ENCODE measurements around the gene KRT86. TPM values are rescaled to one million over a fixed set of nuclear protein-coding genes. Genes with fewer than 3 reads are reported as not detected.

Gene KRT86
- total and polyA plus RNA-seq, 2 experiments from 2014 or later: 0.16 TPM; not detected in 1

DNA sequence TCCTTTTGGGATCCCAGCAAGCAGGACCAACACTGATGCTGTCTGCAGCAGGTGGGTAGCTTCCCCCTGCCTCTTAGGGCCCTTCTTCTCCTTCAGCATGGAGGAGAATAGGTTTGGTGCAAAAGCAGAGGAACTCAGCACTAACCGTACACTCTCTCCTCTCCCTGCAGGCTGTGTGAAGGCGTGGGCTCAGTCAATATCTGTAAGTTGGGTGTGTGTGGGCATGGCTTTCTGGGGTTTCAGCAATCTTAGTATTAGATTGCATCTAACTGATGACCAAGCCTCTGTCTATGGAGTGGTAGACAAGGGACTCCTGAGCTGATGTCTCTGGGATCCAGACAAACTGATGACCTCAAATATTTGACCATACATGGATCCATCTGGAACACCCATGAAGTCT lies 78.5 kb downstream of the KRT86 start (continued):
- TF ChIP-seq, protein P1, sequence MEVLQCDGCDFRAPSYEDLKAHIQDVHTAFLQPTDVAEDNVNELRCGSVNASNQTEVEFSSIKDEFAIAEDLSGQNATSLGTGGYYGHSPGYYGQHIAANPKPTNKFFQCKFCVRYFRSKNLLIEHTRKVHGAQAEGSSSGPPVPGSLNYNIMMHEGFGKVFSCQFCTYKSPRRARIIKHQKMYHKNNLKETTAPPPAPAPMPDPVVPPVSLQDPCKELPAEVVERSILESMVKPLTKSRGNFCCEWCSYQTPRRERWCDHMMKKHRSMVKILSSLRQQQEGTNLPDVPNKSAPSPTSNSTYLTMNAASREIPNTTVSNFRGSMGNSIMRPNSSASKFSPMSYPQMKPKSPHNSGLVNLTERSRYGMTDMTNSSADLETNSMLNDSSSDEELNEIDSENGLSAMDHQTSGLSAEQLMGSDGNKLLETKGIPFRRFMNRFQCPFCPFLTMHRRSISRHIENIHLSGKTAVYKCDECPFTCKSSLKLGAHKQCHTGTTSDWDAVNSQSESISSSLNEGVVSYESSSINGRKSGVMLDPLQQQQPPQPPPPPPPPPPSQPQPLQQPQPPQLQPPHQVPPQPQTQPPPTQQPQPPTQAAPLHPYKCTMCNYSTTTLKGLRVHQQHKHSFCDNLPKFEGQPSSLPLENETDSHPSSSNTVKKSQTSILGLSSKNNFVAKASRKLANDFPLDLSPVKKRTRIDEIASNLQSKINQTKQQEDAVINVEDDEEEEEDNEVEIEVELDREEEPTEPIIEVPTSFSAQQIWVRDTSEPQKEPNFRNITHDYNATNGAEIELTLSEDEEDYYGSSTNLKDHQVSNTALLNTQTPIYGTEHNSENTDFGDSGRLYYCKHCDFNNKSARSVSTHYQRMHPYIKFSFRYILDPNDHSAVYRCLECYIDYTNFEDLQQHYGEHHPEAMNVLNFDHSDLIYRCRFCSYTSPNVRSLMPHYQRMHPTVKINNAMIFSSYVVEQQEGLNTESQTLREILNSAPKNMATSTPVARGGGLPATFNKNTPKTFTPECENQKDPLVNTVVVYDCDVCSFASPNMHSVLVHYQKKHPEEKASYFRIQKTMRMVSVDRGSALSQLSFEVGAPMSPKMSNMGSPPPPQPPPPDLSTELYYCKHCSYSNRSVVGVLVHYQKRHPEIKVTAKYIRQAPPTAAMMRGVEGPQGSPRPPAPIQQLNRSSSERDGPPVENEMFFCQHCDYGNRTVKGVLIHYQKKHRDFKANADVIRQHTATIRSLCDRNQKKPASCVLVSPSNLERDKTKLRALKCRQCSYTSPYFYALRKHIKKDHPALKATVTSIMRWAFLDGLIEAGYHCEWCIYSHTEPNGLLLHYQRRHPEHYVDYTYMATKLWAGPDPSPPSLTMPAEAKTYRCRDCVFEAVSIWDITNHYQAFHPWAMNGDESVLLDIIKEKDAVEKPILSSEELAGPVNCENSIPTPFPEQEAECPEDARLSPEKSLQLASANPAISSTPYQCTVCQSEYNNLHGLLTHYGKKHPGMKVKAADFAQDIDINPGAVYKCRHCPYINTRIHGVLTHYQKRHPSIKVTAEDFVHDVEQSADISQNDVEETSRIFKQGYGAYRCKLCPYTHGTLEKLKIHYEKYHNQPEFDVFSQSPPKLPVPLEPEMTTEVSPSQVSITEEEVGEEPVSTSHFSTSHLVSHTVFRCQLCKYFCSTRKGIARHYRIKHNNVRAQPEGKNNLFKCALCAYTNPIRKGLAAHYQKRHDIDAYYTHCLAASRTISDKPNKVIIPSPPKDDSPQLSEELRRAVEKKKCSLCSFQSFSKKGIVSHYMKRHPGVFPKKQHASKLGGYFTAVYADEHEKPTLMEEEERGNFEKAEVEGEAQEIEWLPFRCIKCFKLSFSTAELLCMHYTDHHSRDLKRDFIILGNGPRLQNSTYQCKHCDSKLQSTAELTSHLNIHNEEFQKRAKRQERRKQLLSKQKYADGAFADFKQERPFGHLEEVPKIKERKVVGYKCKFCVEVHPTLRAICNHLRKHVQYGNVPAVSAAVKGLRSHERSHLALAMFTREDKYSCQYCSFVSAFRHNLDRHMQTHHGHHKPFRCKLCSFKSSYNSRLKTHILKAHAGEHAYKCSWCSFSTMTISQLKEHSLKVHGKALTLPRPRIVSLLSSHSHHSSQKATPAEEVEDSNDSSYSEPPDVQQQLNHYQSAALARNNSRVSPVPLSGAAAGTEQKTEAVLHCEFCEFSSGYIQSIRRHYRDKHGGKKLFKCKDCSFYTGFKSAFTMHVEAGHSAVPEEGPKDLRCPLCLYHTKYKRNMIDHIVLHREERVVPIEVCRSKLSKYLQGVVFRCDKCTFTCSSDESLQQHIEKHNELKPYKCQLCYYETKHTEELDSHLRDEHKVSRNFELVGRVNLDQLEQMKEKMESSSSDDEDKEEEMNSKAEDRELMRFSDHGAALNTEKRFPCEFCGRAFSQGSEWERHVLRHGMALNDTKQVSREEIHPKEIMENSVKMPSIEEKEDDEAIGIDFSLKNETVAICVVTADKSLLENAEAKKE (CRISPR knock-in tag; IDR thresholded peaks at IDR 0.05): no peak
- TF ChIP-seq, protein P2, sequence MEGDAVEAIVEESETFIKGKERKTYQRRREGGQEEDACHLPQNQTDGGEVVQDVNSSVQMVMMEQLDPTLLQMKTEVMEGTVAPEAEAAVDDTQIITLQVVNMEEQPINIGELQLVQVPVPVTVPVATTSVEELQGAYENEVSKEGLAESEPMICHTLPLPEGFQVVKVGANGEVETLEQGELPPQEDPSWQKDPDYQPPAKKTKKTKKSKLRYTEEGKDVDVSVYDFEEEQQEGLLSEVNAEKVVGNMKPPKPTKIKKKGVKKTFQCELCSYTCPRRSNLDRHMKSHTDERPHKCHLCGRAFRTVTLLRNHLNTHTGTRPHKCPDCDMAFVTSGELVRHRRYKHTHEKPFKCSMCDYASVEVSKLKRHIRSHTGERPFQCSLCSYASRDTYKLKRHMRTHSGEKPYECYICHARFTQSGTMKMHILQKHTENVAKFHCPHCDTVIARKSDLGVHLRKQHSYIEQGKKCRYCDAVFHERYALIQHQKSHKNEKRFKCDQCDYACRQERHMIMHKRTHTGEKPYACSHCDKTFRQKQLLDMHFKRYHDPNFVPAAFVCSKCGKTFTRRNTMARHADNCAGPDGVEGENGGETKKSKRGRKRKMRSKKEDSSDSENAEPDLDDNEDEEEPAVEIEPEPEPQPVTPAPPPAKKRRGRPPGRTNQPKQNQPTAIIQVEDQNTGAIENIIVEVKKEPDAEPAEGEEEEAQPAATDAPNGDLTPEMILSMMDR (conservative IDR thresholded peaks at IDR 0.05; ENCODE audit: low read depth in 2 of 2): no peak

DNA sequence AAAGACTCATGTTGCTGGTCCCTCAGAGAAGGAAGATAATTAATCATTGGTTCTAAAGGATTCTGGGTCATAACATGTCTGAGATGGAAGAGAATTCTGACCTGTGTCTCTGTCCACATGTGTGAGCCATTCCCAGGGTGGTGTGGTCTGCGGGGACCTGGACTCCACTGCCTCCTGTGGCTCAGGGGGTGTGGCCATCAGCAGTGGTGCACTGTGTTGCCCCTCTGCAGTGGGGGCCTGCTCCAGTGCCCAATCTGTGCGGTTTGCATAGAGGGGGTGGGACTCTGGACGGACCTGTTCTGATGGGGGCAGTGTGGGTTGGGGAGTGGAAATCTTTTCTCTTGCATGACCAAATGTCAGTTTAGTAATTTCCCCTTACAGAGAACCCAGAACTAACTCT lies 79.3 kb downstream of the KRT86 start:
- Mint-ChIP-seq H3K9me3 (no peaks in the 10 kb centered on the region), H3K4me1 (peaks cover 9% of the 10 kb centered on the region), H3K36me3 (ENCODE audit: low read depth) (no peaks in the 10 kb centered on the region), H3K27me3 (ENCODE audit: insufficient read depth, low read depth, poor library complexity) (no peaks in the 10 kb centered on the region), H3K4me3 (no peak overlapping the region), H3K27ac (no peak overlapping the region)
- H4K20me1 ChIP-seq (replicated peaks; ENCODE audit: insufficient read depth): no peaks in the 10 kb centered on the region; the same call in 1 of the 2 replicates
- H3K27me3 ChIP-seq (ENCODE audit: insufficient read depth): no peaks in the 10 kb centered on the region
- no peak for DNase-seq (ENCODE audit: low spot score)
- H2AFZ ChIP-seq: no peak overlapping the region
- H3K4me2 ChIP-seq: no peak overlapping the region
- no peaks in the 10 kb centered on the region for H3F3A ChIP-seq (replicated peaks; ENCODE audit: low read depth)
- H3K36me3 ChIP-seq (ENCODE audit: insufficient read depth): no peaks in the 10 kb centered on the region
- no peaks in the 10 kb centered on the region for H3K9me2 ChIP-seq (ENCODE audit: insufficient read depth)
- no peak for ATAC-seq
- no peak overlapping the region for H3K27ac ChIP-seq (ENCODE audit: low read depth)
- H3K79me2 ChIP-seq (replicated peaks; ENCODE audit: insufficient read depth): no peaks in the 10 kb centered on the region
- no peaks in the 10 kb centered on the region for H3K4me1 ChIP-seq (ENCODE audit: insufficient read depth)
- no peak overlapping the region for H3K4me3 ChIP-seq
- TF ChIP-seq STAT1 (IDR thresholded peaks at IDR 0.05; ENCODE audit: unreplicated experiment): no peak
- no peak for TF ChIP-seq EZH2phosphoT487 (IDR thresholded peaks at IDR 0.05; ENCODE audit: unreplicated experiment)
- TF ChIP-seq, protein P1 (CRISPR knock-in tag; IDR thresholded peaks at IDR 0.05): no peak
- no peak for TF ChIP-seq ZNF331 (CRISPR knock-in tag; IDR thresholded peaks at IDR 0.05; ENCODE audit: low read depth)
